Muscle layer of colon (tissue), 2 donors: ENCODE results near the gene MRPL44.

Source experiments
- H3K27ac ChIP-seq: one replicate; pipeline ENCODE4 v1.7.0; 2013; ENCODE audit warnings: low read depth, mild to moderate bottlenecking, low read length, moderate library complexity
- H3K27me3 ChIP-seq, 2 donors: one replicate each; pipeline ENCODE4 v1.7.0; 2013; ENCODE audit warnings: low read length in 2 of 2, mild to moderate bottlenecking in 2 of 2; ENCODE audit not compliant: insufficient read depth in 2 of 2, control insufficient read depth in 1 of 2
- H3K36me3 ChIP-seq: one replicate; pipeline ENCODE4 v1.7.0; 2013; ENCODE audit warnings: mild to moderate bottlenecking, low read length; ENCODE audit not compliant: insufficient read depth
- H3K4me1 ChIP-seq: one replicate; pipeline ENCODE4 v1.7.0; 2013; ENCODE audit warnings: mild to moderate bottlenecking, low read length; ENCODE audit not compliant: insufficient read depth
- H3K4me3 ChIP-seq, 2 donors: one replicate each; pipeline ENCODE4 v1.7.0; 2013; ENCODE audit warnings: low read length in 2 of 2, low read depth in 1 of 2, mild to moderate bottlenecking in 1 of 2, moderate library complexity in 1 of 2
- H3K9ac ChIP-seq: one replicate; pipeline ENCODE4 v1.7.0; 2013; ENCODE audit warnings: low read length
- H3K9me3 ChIP-seq: one replicate; pipeline ENCODE4 v1.7.0; 2013; ENCODE audit warnings: mild to moderate bottlenecking, low read length
- donor health status: abdominal sarcoma.
- donor health status: Adenocarcinoma of cecum.

The MRPL44 gene

GRCh38 chr2:223954401-223954800 is 2.9 kb upstream of the MRPL44 start:
- no peak overlapping the region for H3K27ac ChIP-seq
- H3K9me3 ChIP-seq = no peaks in the 10 kb centered on the region
- no peak overlapping the region for H3K4me3 ChIP-seq

GRCh38 chr2:223956300-223956699 is 963 bp upstream of the MRPL44 start:
- H3K9ac ChIP-seq = no peak overlapping the region
- no peaks in the 10 kb centered on the region for H3K27me3 ChIP-seq
- H3K9me3 ChIP-seq = no peaks in the 10 kb centered on the region

More at GRCh38 chr2:223954401-223954800, 2.9 kb upstream of the MRPL44 start:
- Histone ChIP-seq H3K4me1 (peaks cover 20% of the 10 kb centered on the region), H3K9ac (no peak overlapping the region), H3K36me3 (no peaks in the 10 kb centered on the region), H3K27me3 (no peaks in the 10 kb centered on the region)

GRCh38 chr2:223959688-223960087 is 2.4 kb downstream of the MRPL44 start:
- Histone ChIP-seq H3K27ac (no peak overlapping the region), H3K9ac (no peak overlapping the region)

More at GRCh38 chr2:223956300-223956699, 963 bp upstream of the MRPL44 start:
- Histone ChIP-seq H3K27ac (peak overlapping the region; percentile 81), H3K4me1 (peaks cover 39% of the 10 kb centered on the region), H3K4me3 (peak overlapping the region in 1 of 2 donors; percentile 92), H3K36me3 (peaks cover under 1% of the 10 kb centered on the region)

GRCh38 chr2:223967981-223968380 is 10.7 kb downstream of the MRPL44 start:
- no peaks in the 10 kb centered on the region for H3K4me1 ChIP-seq
- H3K4me3 ChIP-seq = no peak overlapping the region
- no peak overlapping the region for H3K27ac ChIP-seq
- no peak overlapping the region for H3K9ac ChIP-seq
- peaks cover 22% of the 10 kb centered on the region for H3K36me3 ChIP-seq
- H3K27me3 ChIP-seq = no peaks in the 10 kb centered on the region
- no peaks in the 10 kb centered on the region for H3K9me3 ChIP-seq

More at GRCh38 chr2:223959688-223960087, 2.4 kb downstream of the MRPL44 start:
- peaks cover 49% of the 10 kb centered on the region for H3K4me1 ChIP-seq
- H3K36me3 ChIP-seq = peaks cover 10% of the 10 kb centered on the region
- H3K4me3 ChIP-seq = peak overlapping the region in 1 of 2 donors; percentile 22
- no peaks in the 10 kb centered on the region for H3K9me3 ChIP-seq
- no peaks in the 10 kb centered on the region for H3K27me3 ChIP-seq

- Histone ChIP-seq H3K4me1 (no peaks in the 10 kb centered on the region), H3K27ac (no peak overlapping the region), H3K9ac (no peak overlapping the region), H3K36me3 (peaks cover 22% of the 10 kb centered on the region), H3K9me3 (no peaks in the 10 kb centered on the region), H3K27me3 (no peaks in the 10 kb centered on the region), H3K4me3 (no peak overlapping the region)
Observed at GRCh38 chr2:223969315-223969714, 12.1 kb downstream of the MRPL44 start.

GRCh38 chr2:223969856-223970255 is 12.6 kb downstream of the MRPL44 start:
- H3K36me3 ChIP-seq = peaks cover 22% of the 10 kb centered on the region
- H3K9ac ChIP-seq = no peak overlapping the region
- H3K4me3 ChIP-seq = no peak overlapping the region
- H3K27me3 ChIP-seq = no peaks in the 10 kb centered on the region
- H3K27ac ChIP-seq = no peak overlapping the region
- no peaks in the 10 kb centered on the region for H3K4me1 ChIP-seq
- H3K9me3 ChIP-seq = no peaks in the 10 kb centered on the region

- no peaks in the 10 kb centered on the region for H3K27me3 ChIP-seq
- H3K27ac ChIP-seq = no peak overlapping the region
- H3K36me3 ChIP-seq = peaks cover 18% of the 10 kb centered on the region
- H3K9me3 ChIP-seq = no peaks in the 10 kb centered on the region
- no peak overlapping the region for H3K4me3 ChIP-seq
- no peak overlapping the region for H3K9ac ChIP-seq
- no peaks in the 10 kb centered on the region for H3K4me1 ChIP-seq
Observed at GRCh38 chr2:223970343-223971128, 13.3 kb downstream of the MRPL44 start.

- Histone ChIP-seq H3K9me3 (no peaks in the 10 kb centered on the region), H3K4me1 (no peaks in the 10 kb centered on the region), H3K27me3 (no peaks in the 10 kb centered on the region), H3K27ac (no peak overlapping the region), H3K4me3 (no peak overlapping the region), H3K9ac (no peak overlapping the region), H3K36me3 (peaks cover 15% of the 10 kb centered on the region)
Observed at GRCh38 chr2:223971731-223972130, 14.5 kb downstream of the MRPL44 start.

- H3K4me3 ChIP-seq = no peak overlapping the region
- H3K4me1 ChIP-seq = no peaks in the 10 kb centered on the region
- H3K27me3 ChIP-seq = no peaks in the 10 kb centered on the region
- peaks cover 6% of the 10 kb centered on the region for H3K36me3 ChIP-seq
- no peak overlapping the region for H3K9ac ChIP-seq
- H3K27ac ChIP-seq = no peak overlapping the region
- H3K9me3 ChIP-seq = no peaks in the 10 kb centered on the region
Observed at GRCh38 chr2:223972656-223973102, 15.4 kb downstream of the MRPL44 start.

- Histone ChIP-seq H3K27me3 (no peaks in the 10 kb centered on the region), H3K27ac (no peak overlapping the region), H3K4me1 (no peaks in the 10 kb centered on the region), H3K9me3 (no peaks in the 10 kb centered on the region), H3K36me3 (no peaks in the 10 kb centered on the region), H3K4me3 (no peak overlapping the region), H3K9ac (no peak overlapping the region)
Observed at GRCh38 chr2:223973606-223974005, 16.3 kb downstream of the MRPL44 start.

GRCh38 chr2:223976635-223977226 is 19.5 kb downstream of the MRPL44 start:
- no peak overlapping the region for H3K9ac ChIP-seq
- no peaks in the 10 kb centered on the region for H3K36me3 ChIP-seq
- H3K9me3 ChIP-seq = no peaks in the 10 kb centered on the region
- H3K4me1 ChIP-seq = no peaks in the 10 kb centered on the region
- H3K4me3 ChIP-seq = no peak overlapping the region
- no peak overlapping the region for H3K27ac ChIP-seq
- H3K27me3 ChIP-seq = no peaks in the 10 kb centered on the region
